Measurements from ENCODE around the gene BORCS5.
"Not testable (repeated sequence)": the region's sequence is repeated elsewhere in the genome, so short reads cannot be mapped to it uniquely, and the experiment has no call there.

The BORCS5 gene

GRCh38 chr12:12393171-12393570 lies 36.3 kb downstream of the BORCS5 start:
- DNase-seq (ENCODE audit: low spot score), result no peak

GRCh38 chr12:12396694-12397093 lies 39.8 kb downstream of the BORCS5 start:
- DNase-seq (ENCODE audit: low spot score), result no peak

GRCh38 chr12:12397184-12397583 lies 40.3 kb downstream of the BORCS5 start:
- DNase-seq (ENCODE audit: low spot score), result no peak

GRCh38 chr12:12398026-12398859 lies 41.4 kb downstream of the BORCS5 start:
- DNase-seq (ENCODE audit: low spot score), result peak; percentile 72

GRCh38 chr12:12399161-12399560 lies 42.3 kb downstream of the BORCS5 start:
- DNase-seq (ENCODE audit: low spot score), result no peak

- DNase-seq (ENCODE audit: low spot score), result no peak
These were observed 43.0 kb downstream of the BORCS5 start for GRCh38 chr12:12399776-12400305.

GRCh38 chr12:12400793-12401192 lies 43.9 kb downstream of the BORCS5 start:
- no peak for DNase-seq (ENCODE audit: low spot score)

GRCh38 chr12:12403264-12404248 lies 46.7 kb downstream of the BORCS5 start:
- DNase-seq (ENCODE audit: low spot score), result no peak

- DNase-seq (ENCODE audit: low spot score), result no peak
These were observed 47.4 kb downstream of the BORCS5 start for GRCh38 chr12:12404297-12404696.

- no peak for DNase-seq (ENCODE audit: low spot score)
These were observed 49.0 kb downstream of the BORCS5 start for GRCh38 chr12:12405882-12406281.

- DNase-seq (ENCODE audit: low spot score), result no peak
These were observed 49.9 kb downstream of the BORCS5 start for GRCh38 chr12:12406762-12407161.

GRCh38 chr12:12408265-12408690 lies 51.4 kb downstream of the BORCS5 start:
- DNase-seq (ENCODE audit: low spot score), result no peak

GRCh38 chr12:12409337-12409736 lies 52.5 kb downstream of the BORCS5 start:
- not testable (repeated sequence) for DNase-seq (ENCODE audit: low spot score)

- DNase-seq (ENCODE audit: low spot score), result no peak
These were observed 59.0 kb downstream of the BORCS5 start for GRCh38 chr12:12415886-12416285.

GRCh38 chr12:12419165-12419564 lies 62.3 kb downstream of the BORCS5 start:
- DNase-seq (ENCODE audit: low spot score), result not testable (repeated sequence)

GRCh38 chr12:12423367-12423766 lies 66.5 kb downstream of the BORCS5 start:
- DNase-seq (ENCODE audit: low spot score), result no peak

GRCh38 chr12:12425001-12425400 lies 68.1 kb downstream of the BORCS5 start:
- no peak for DNase-seq (ENCODE audit: low spot score)

- peak; percentile 21 for DNase-seq (ENCODE audit: low spot score)
These were observed 68.7 kb downstream of the BORCS5 start for GRCh38 chr12:12425616-12426015.

- no peak for DNase-seq (ENCODE audit: low spot score)
These were observed 70.7 kb downstream of the BORCS5 start for GRCh38 chr12:12427568-12427967.

GRCh38 chr12:12428047-12428446 lies 71.2 kb downstream of the BORCS5 start:
- DNase-seq (ENCODE audit: low spot score), result no peak

- no peak for DNase-seq (ENCODE audit: low spot score)
These were observed 72.2 kb downstream of the BORCS5 start for GRCh38 chr12:12428961-12429657.

- DNase-seq (ENCODE audit: low spot score), result no peak
These were observed 75.5 kb downstream of the BORCS5 start for GRCh38 chr12:12432364-12432763.

Data from kidney capillary endothelial cell (primary cell).